Measurements from ENCODE around the gene SLCO1B1.

SLCO1B1 gene

DNA sequence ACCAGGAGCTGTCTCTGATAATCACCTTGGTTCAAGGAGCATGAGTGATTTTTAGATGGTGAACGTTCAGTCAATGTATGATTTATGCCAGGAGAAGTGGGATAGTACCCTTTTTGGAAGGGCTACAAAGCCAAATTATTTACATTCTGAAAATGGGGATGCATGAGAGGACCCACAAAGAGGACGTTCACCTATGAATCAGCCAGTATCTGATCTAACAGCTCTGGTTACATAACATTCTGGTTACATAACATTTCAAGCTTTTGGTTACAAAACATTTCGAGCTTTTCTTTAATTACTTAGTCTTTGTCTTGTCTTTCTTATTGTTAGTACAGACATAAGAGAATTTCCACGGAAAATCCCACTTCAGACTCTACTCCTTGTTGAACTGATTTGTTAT is 134.9 kb downstream of the SLCO1B1 start:
- H3K27ac ChIP-seq = no peak overlapping the region
- TF ChIP-seq, protein P1, sequence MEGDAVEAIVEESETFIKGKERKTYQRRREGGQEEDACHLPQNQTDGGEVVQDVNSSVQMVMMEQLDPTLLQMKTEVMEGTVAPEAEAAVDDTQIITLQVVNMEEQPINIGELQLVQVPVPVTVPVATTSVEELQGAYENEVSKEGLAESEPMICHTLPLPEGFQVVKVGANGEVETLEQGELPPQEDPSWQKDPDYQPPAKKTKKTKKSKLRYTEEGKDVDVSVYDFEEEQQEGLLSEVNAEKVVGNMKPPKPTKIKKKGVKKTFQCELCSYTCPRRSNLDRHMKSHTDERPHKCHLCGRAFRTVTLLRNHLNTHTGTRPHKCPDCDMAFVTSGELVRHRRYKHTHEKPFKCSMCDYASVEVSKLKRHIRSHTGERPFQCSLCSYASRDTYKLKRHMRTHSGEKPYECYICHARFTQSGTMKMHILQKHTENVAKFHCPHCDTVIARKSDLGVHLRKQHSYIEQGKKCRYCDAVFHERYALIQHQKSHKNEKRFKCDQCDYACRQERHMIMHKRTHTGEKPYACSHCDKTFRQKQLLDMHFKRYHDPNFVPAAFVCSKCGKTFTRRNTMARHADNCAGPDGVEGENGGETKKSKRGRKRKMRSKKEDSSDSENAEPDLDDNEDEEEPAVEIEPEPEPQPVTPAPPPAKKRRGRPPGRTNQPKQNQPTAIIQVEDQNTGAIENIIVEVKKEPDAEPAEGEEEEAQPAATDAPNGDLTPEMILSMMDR (IDR thresholded peaks at IDR 0.05) = no peak
- TF ChIP-seq ZFX (IDR thresholded peaks at IDR 0.05; ENCODE audit: borderline replicate concordance) = no peak

DNA sequence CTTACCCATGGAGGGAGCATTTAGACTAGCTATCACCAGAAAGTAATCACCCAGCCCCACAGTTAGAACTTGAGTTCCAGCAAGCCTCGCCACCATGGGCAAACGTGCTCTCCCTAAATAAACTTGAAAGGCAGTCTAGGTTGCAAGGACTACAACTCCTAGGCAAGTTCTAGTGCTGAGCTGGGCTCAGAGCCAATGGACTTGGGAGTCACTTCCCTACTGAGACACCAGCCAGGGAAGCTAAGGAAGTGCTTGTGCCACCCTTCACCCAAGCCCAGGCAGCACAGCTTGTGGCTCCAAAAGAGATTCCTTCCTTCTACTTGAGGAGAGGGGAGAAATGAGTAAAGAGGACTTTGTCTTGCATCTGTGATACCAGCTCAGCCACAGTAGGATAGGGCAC is 145.8 kb downstream of the SLCO1B1 start:
- no peak for TF ChIP-seq ZFX (IDR thresholded peaks at IDR 0.05; ENCODE audit: borderline replicate concordance)
- TF ChIP-seq, protein P1 (IDR thresholded peaks at IDR 0.05) = no peak
- no peak overlapping the region for H3K27ac ChIP-seq

Data from 22Rv1 (cell line).